Stomach (tissue), 9 donors: ENCODE measurements around the gene TUBAL3. TPM values are rescaled to one million over a fixed set of nuclear protein-coding genes. Genes with fewer than 3 reads are reported as not detected.
A peak's percentile ranks its signal among the peaks of the same experiment; 100 is the strongest.

ENCODE experiments used
- DNase-seq, 2 donors: peaks; one replicate each; pipeline versions ENCODE4 v3.0.0 to v3.0.0-alpha.2; 2013 to 2019
- H3K27ac ChIP-seq, 5 donors: fragments of 200-600 bp in 4 of 5; sonication (generic) in 4 of 5; one replicate each; pipeline ENCODE4 v1.5.1; 2013 to 2019; ENCODE audit warnings: mild to moderate bottlenecking in 1 of 5, moderate library complexity in 1 of 5
- H3K27me3 ChIP-seq, 3 donors: fragments of 200-600 bp; sonication (generic); one replicate each; pipeline ENCODE4 v1.5.1; 2017 to 2019; ENCODE audit warnings: mixed run types in 1 of 3
- H3K36me3 ChIP-seq, 4 donors: fragments of 200-600 bp; sonication (generic); 1 replicate in 3 of 4; 2 replicates in 1 of 4; pipeline ENCODE4 v1.5.1; 2016 to 2019
- H3K4me1 ChIP-seq, 4 donors: fragments of 200-600 bp; sonication (generic); one replicate each; pipeline ENCODE4 v1.5.1; 2016 to 2019
- H3K4me3 ChIP-seq, 4 donors: fragments of 200-600 bp; sonication (generic) in 3 of 4; one replicate each; pipeline ENCODE4 v1.5.1; 2016 to 2019; ENCODE audit warnings: mild to moderate bottlenecking in 1 of 4
- H3K9me3 ChIP-seq, 4 donors: fragments of 200-600 bp; sonication (generic); one replicate each; pipeline ENCODE4 v1.5.1; 2016 to 2019
- CTCF ChIP-seq, 7 experiments: fragments of 450-650 bp in 4 of 7; fragments of 200-600 bp in 3 of 7; sonication (generic) in 3 of 7; IDR thresholded peaks; one replicate each; pipeline ENCODE4 v1.5.1; 2016 to 2019; ENCODE audit warnings: antibody characterized with exemption in 7 of 7, control low read depth in 2 of 7, mild to moderate bottlenecking in 1 of 7
- EP300 ChIP-seq: sonication (generic); formaldehyde crosslinking; IDR thresholded peaks from one replicate; pipeline ENCODE4 v1.6.1; 2017; ENCODE audit warnings: antibody characterized with exemption
- POLR2A ChIP-seq, 4 donors: fragments of 450-650 bp; IDR thresholded peaks; one replicate each; pipeline ENCODE4 v1.6.1; 2016; ENCODE audit warnings: antibody characterized with exemption in 4 of 4, control low read depth in 2 of 4, mild to moderate bottlenecking in 1 of 4, moderate library complexity in 1 of 4
- POLR2AphosphoS5 ChIP-seq, 3 donors: sonication (generic); formaldehyde crosslinking; IDR thresholded peaks; one replicate each; pipeline ENCODE4 v1.6.1; 2016; ENCODE audit warnings: antibody characterized with exemption in 3 of 3
- WGBS, 5 donors: extraction: QIAGEN DNeasy Blood & Tissue Kit in 3 of 5; methylation state at CpG; one replicate each; pipeline versions ENCODE4 v1.1.5 to v1.1.7; 2013 to 2018; 5-methylcytosine and 5-hydroxymethylcytosine counted together
- intact Hi-C: fragments of 100-400 bp; cut with DNase I; formaldehyde crosslinking; loops from one replicate; pipeline ENCODE4 v1.15.1; 2023; ENCODE audit warnings: low total_unique reads
- polyA plus RNA-seq, 3 donors: library from polyadenylated mRNA; stranded (reverse); fragments of 200-250 nt; gene quantifications; one replicate each; pipeline ENCODE4 v1.2.3, GENCODE V29; 2013
- total RNA-seq, 5 donors: library from RNA; depleted of rRNA; stranded (reverse); fragments of >200 nt; gene quantifications; one replicate each; pipeline versions ENCODE4 v1.1.0 to v1.2.3, GENCODE V29; 2014 to 2016
- donor health status: healthy with polysubstance abuse.
- donor health status: Bipolar disorder and iron deficiency.
- donor health status: healthy.

Gene TUBAL3
- total and polyA plus RNA-seq, 8 donors, result 0.13 to 11.3 (median 0.92) TPM; not detected in 4

- no peaks in the 10 kb centered on the region for H3K27me3 ChIP-seq
- peaks cover 4 to 61% (median 35%) of the 10 kb centered on the region in 4 donors for H3K4me1 ChIP-seq
- DNase-seq, result peak in 1 of 2 donors; percentile 82
- intact Hi-C loops, result loop anchor here (5.0 kb wide), 1 partner anchor 185 kb away; no protein-coding TSS in a partner anchor
- TF ChIP-seq POLR2A (IDR thresholded peaks at IDR 0.05) (no peak), POLR2AphosphoS5 (IDR thresholded peaks at IDR 0.05) (peak in 1 of 3 donors; percentile 26), EP300 (no peak), CTCF (IDR thresholded peaks at IDR 0.05) (peak in 5 of 7 experiments; percentile 54 to 78 (median 60))
- WGBS, 5 donors, result 59 to 65% (median 63%) methylated on average over 9 of the region's 9 CpGs
- peaks cover 0 to 3% (median 0%) of the 10 kb centered on the region in 4 donors for H3K36me3 ChIP-seq
- H3K27ac ChIP-seq, result no peak overlapping the region
- H3K9me3 ChIP-seq, result no peaks in the 10 kb centered on the region
- no peak overlapping the region for H3K4me3 ChIP-seq
Measured at GRCh38 chr10:5442065-5442989, 37.7 kb upstream of the TUBAL3 start.

GRCh38 chr10:5441106-5441505 lies 36.5 kb upstream of the TUBAL3 start:
- 82 to 91% (median 86%) methylated on average over 4 of the region's 4 CpGs; no CpG with 5 or more reads in 1 of the 5 donors for WGBS, 5 donors
- no peaks in the 10 kb centered on the region for H3K9me3 ChIP-seq
- no peak for DNase-seq
- no peak overlapping the region for H3K4me3 ChIP-seq
- intact Hi-C loops, result loop anchor here (5.0 kb wide), 1 partner anchor 186 kb away; no protein-coding TSS in a partner anchor
- H3K27me3 ChIP-seq, result no peaks in the 10 kb centered on the region
- H3K36me3 ChIP-seq, result peaks cover 0 to 3% (median 0%) of the 10 kb centered on the region in 4 donors
- TF ChIP-seq CTCF (IDR thresholded peaks at IDR 0.05), result no peak
- no peak for TF ChIP-seq POLR2A (IDR thresholded peaks at IDR 0.05)
- no peak for TF ChIP-seq EP300
- no peak overlapping the region for H3K27ac ChIP-seq
- H3K4me1 ChIP-seq, result peaks cover 7 to 68% (median 39%) of the 10 kb centered on the region in 4 donors

- WGBS, 5 donors, result 82 to 96% (median 91%) methylated on average over 2 of the region's 2 CpGs
- Histone ChIP-seq H3K27me3 (no peaks in the 10 kb centered on the region), H3K9me3 (no peaks in the 10 kb centered on the region), H3K4me3 (no peak overlapping the region), H3K36me3 (peaks cover 0 to 3% (median 0%) of the 10 kb centered on the region in 4 donors), H3K4me1 (peaks cover 4 to 67% (median 32%) of the 10 kb centered on the region in 4 donors), H3K27ac (no peak overlapping the region)
- intact Hi-C loops, result loop anchor here (5.0 kb wide), 1 partner anchor 187 kb away; no protein-coding TSS in a partner anchor
- TF ChIP-seq POLR2A (IDR thresholded peaks at IDR 0.05), result no peak
- TF ChIP-seq EP300, result no peak
- no peak for TF ChIP-seq CTCF (IDR thresholded peaks at IDR 0.05)
- no peak for TF ChIP-seq POLR2AphosphoS5 (IDR thresholded peaks at IDR 0.05)
- no peak for DNase-seq
Measured at GRCh38 chr10:5440206-5440605, 35.6 kb upstream of the TUBAL3 start.

- Histone ChIP-seq H3K27ac (peak overlapping the region in 2 of 5 donors; percentile 12 to 57), H3K27me3 (no peaks in the 10 kb centered on the region), H3K9me3 (no peaks in the 10 kb centered on the region), H3K4me1 (peaks cover 4 to 51% (median 27%) of the 10 kb centered on the region in 4 donors), H3K36me3 (peaks cover 0 to 13% (median 9%) of the 10 kb centered on the region in 4 donors), H3K4me3 (no peak overlapping the region)
- TF ChIP-seq CTCF (IDR thresholded peaks at IDR 0.05) (no peak), POLR2A (IDR thresholded peaks at IDR 0.05) (no peak), POLR2AphosphoS5 (IDR thresholded peaks at IDR 0.05) (no peak), EP300 (no peak)
- 62 to 83% (median 72%) methylated on average over 3 of the region's 3 CpGs for WGBS, 5 donors
- DNase-seq, result no peak
- intact Hi-C loops, result loop anchor here (10.0 kb wide), 1 partner anchor 429 kb away; no protein-coding TSS in a partner anchor
Measured at GRCh38 chr10:5435328-5435727, 30.7 kb upstream of the TUBAL3 start.
